ENCODE results near the gene SORCS2. TPM values are rescaled to one million over a fixed set of nuclear protein-coding genes. Genes with fewer than 3 reads are reported as not detected.
A peak's percentile ranks its signal among the peaks of the same experiment; 100 is the strongest.

Gene SORCS2
- total RNA-seq, 1 donor from 2014 or later: 2.8 TPM

- no peak for DNase-seq (ENCODE audit: low read depth)
Measured at GRCh38 chr4:7185487-7186030, 6.8 kb upstream of the SORCS2 start.

GRCh38 chr4:7186031-7186430 is 6.3 kb upstream of the SORCS2 start:
- DNase-seq (ENCODE audit: low read depth): no peak

DNA sequence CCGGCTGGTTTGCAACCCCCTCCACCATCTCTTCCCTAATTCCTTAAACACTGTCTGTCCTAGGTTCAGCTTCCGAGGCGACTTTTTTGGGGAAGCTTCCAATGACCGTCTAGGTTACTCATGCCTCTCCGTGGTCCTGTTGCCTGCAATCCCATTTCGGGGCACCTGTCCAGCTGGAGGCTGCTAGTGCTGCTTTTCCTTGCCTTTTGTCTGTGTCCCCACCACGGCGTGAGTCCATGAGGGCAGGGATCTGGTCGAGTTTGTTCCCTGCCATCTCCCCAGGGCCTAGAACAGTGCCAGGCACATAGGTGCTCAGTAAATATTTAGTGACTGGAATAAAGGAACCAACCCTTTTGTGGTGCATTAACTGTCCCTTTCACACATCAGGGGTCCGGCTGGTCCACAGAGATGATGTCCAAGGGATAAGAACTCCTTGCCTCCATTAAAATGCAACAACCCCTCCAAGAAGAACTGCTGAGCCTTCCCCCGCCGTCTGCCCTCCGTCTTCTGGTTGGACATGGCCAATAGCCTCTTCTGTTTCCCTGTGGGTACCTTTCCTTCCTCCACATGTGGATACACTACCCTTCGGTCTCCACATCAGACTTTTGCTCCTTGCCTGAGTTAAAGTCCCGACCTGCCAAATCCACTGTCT is 5.7 kb upstream of the SORCS2 start:
- DNase-seq (ENCODE audit: low read depth): no peak

- DNase-seq (ENCODE audit: low read depth): no peak
Measured at GRCh38 chr4:7187168-7187535, 5.2 kb upstream of the SORCS2 start.

DNA sequence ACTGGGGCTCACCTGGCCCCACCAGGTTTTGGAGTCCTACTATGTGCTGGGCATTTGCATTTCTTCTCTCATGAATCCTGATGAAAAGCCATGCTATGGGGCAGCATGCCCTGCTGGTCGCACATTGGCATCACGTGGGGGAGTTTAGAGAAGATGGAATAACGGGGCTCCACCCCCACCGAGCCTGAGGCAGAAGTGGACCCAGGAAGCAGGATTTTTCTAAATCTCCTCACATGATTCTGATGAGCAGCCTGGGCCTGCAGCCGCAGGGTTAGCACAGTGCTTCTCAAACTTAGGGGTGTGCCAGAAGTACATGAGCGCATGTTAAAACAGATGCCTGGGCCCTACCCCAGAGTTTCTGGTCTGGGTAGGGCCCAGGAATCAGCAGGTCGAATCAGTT is 4.6 kb upstream of the SORCS2 start:
- DNase-seq (ENCODE audit: low read depth): no peak

DNA sequence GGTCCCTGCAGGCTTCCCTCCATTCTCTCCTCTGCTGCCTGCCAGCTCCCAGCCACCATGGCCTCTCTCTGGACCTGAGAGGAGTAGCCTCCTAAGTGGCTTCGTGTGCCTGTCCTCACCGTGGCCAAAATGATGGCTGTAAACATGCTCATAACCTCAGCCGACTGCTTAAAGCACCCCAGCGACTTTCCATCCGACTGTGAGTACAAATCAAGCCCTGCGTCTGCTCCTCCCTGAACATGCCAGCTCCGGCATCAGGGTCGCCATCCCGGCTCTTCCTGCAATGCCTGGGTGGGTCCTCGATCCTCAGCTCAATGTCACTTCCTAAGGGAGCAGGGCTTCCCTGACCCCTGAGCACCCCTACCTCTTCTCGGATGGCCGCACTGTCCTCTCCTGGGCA is 3.3 kb upstream of the SORCS2 start:
- no peak for DNase-seq (ENCODE audit: low read depth)

DNA sequence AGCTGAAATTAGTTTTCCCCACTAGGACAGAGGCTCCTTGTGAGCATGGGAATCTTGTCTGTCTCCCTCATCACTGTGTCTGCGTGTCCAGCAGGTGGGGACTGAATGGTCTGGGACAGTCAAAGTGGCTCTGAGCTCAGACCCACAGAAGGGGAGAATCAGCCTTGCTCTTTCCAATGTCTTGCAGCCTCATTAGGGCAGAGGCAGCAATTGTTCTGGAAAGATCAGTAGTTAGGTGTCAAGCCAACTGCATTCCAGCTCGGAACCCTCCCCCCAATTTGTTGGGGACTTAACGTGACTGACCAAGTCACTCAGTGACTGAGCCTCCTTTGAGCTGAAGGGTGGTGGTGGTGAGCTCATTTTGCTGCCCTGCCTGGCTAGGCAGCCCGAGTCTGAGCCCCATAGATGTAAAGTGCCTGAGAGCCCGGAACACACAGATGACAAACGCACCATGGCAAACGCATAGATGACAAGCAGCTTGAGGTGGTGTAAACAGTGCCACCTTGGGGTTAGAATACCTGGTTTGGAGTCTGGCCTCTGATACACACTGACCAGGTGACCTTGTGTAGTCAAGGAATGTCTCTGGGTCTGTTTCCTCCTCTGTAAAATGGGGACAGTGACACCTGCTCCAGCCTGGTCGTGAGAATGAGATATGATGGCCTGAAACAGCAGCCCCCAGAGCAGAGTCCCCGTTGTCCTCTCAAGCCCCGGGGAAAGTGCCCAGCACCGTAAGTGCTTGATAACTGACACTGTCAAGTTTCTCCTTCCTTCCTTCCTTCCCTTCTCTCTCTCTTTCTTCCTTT is 2.7 kb upstream of the SORCS2 start:
- DNase-seq (ENCODE audit: low read depth): no peak

GRCh38 chr4:7190278-7190594 is 2.1 kb upstream of the SORCS2 start:
- no peak for DNase-seq (ENCODE audit: low read depth)

DNA sequence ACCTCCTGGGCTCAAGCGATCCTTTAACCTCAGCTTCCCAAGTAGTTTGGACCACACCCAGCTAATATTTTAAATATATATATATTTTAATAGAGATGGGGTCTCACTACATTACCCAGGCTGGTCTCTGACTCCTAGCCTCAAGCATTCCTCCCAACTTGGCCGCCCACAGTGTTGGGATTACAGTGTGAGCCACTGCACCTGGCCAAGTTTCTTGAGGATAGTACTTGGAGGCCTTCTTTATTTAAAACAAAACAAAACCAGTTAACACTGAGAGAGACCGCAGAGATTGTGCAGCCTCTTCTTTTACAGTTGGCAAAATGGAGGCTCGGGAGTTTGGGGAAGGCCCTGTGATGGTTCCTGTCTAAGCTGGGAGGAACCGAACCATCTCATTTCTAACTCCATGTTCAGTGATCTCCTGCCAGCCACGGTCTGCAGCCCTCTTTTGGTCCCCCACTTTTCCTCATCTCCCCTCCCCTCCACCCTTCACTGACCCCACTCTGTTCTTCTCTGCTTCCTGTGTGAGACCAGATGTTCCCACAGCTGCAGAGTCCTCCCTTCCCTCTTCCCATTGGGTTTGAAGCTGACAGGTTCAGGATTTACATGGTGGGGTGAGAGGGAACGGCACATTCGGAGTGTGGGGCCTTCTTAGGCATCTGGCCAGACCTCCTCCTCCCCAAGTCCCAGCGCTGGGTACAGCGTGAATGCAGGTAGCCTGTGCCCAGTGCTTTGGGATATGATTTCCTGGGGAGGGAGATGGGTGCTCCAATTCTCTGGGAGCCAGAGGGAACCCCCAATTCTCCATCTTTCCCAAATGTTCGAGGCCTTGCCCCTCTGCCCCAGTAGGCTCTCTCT is 1.4 kb upstream of the SORCS2 start:
- no peak for DNase-seq (ENCODE audit: low read depth)

DNA sequence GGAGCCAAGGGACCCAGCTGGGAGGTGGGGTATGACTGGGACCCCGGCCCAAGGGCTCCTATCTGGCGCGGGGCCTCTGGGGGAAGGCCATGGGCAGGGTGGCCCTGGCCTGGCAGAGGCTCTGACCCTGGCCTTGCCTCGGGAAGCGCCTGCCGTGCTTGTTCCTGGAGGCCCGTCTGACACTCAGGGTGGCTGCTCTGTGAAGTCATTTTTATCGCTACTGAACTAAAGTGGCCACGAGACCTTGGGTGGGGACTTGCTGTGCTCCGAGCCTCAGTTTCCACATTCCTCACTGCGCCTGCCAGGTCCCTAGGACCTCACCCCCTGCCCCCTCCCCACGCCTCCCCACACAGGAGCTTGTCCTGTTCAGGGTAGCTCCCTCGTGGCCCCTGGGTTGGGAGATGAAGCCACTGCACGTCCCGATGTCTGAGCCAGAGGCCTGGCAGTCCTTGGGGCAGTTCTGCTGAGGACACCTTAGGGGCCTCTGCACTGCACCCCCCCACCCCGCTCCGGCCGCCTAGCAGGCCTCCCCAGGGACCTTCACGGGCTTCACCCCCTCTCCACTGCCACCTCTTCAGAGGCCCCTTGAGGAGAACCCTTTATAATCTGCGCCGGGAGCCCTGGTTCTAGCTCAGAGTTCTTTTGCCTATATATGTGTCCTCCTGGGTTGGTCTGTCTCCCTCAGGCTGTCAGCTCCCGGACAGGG is 639 bp upstream of the SORCS2 start:
- DNase-seq (ENCODE audit: low read depth): no peak

- no peak for DNase-seq (ENCODE audit: low read depth)
Measured at GRCh38 chr4:7193030-7193958, 956 bp downstream of the SORCS2 start.

DNA sequence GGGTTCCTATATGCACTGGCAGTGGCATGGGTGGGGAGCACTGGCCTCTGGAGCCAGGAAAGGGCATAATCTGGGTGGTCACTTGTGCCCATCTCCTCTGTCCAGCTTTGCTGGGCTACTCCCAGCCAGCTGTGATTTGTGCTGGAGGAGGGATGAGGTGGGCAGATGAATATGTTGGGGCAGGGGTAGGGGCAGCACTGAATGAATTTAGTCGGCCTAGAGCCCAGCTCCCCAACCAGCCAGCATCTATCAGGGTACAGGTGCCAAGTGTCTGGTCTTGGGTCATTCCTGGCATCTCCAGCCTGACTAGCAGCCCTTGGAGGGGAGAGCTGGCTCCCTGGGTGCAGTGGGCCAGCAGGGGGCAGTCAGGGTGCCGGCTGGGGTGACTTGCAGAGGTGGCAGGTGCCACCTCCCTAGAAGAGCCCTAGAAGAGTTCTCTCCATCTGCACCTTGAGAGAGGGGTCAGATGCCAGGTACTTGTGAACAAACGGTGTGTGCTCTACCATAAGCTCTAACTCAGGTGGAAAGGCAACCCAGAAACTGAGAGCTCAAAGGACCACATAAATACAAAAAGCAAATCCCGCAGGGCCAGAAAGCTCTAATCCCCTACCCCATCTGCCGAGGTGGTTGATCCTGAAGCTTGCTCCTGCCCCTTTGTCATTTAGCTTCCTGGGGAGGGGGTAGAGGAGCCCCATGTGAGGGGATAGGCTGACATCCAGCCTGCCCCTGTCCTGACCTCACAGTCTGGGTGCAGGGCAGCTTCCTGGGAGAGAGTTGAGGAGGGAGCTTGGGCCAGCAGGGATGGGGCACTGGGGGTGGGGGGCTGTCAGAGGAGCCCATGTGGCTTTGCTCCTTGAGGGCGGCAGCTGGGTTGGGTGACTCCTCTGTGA is 2.2 kb downstream of the SORCS2 start:
- DNase-seq (ENCODE audit: low read depth): peak; percentile 43

DNA sequence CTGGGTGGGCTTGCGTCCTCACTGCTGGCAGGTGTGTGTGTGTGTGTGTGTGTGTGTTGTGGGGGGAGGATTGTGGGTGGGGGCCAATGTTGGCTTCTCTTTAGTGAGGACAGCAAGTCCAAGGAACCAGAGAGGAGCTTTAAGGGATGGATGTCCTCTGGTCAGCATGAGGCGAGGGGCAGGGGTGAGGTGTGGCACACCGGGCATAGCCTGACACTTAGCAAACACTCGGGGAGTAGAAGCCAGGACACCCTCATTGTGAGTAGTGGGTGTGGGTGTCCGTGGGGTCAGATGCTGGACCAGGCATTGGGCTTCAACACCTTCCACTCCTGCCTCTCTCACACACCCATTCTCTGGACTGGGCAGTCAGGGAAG is 2.8 kb downstream of the SORCS2 start:
- DNase-seq (ENCODE audit: low read depth): no peak

- DNase-seq (ENCODE audit: low read depth): peak; percentile 42
Measured at GRCh38 chr4:7195546-7196287, 3.4 kb downstream of the SORCS2 start.

GRCh38 chr4:7196288-7196651 is 3.9 kb downstream of the SORCS2 start:
- DNase-seq (ENCODE audit: low read depth): no peak

GRCh38 chr4:7196736-7197135 is 4.4 kb downstream of the SORCS2 start:
- DNase-seq (ENCODE audit: low read depth): no peak

GRCh38 chr4:7197910-7198309 is 5.6 kb downstream of the SORCS2 start:
- no peak for DNase-seq (ENCODE audit: low read depth)

- DNase-seq (ENCODE audit: low read depth): no peak
Measured at GRCh38 chr4:7198440-7199128, 6.2 kb downstream of the SORCS2 start.

Measured in myocyte (in vitro differentiated cells).